OCI-LY7 (cell line): ENCODE measurements around the gene GATA3. TPM values are rescaled to one million over a fixed set of nuclear protein-coding genes. Genes with fewer than 3 reads are reported as not detected.

Source experiments
- BruUV-seq: library from RNA; stranded (reverse); fragments of 400-500 nt; replicated peaks from 2 replicates; lab custom pipeline; 2021; lab: Mats Ljungman, UMichigan
- CTCF ChIA-PET: fragments of 300-600 bp; sonication (Branson Sonifier 250); formaldehyde crosslinking; loops from one replicate; lab custom pipeline; 2022; ENCODE audit warnings: antibody characterized with exemption; ENCODE audit not compliant: unreplicated experiment; lab: Charles Lee
- POLR2A ChIA-PET: fragments of 300-600 bp; sonication (Branson Sonifier 250); formaldehyde crosslinking; loops from one replicate; lab custom pipeline; 2022; ENCODE audit warnings: antibody characterized with exemption; lab: Charles Lee
- DNase-seq: peaks from one replicate; pipeline ENCODE4 v3.0.0-alpha.2; 2015; ENCODE audit warnings: low spot score
- H2AFZ ChIP-seq: fragments of 200-600 bp; sonication (generic), shearing (Covaris generic); 2 replicates; pipeline ENCODE4 v1.6.1; 2014; ENCODE audit warnings: mild to moderate bottlenecking, antibody characterized with exemption, low read length, moderate library complexity
- H3K27ac ChIP-seq: fragments of 200-600 bp; sonication (generic); 2 replicates; pipeline ENCODE4 v1.5.1; 2014; ENCODE audit warnings: mixed run types, low read depth, mild to moderate bottlenecking, moderate library complexity, low read length, inconsistent platforms; ENCODE audit not compliant: poor library complexity, severe bottlenecking
- H3K36me3 ChIP-seq: fragments of 200-600 bp; sonication (generic); 2 replicates; pipeline ENCODE4 v1.6.1; 2014; ENCODE audit warnings: mild to moderate bottlenecking, antibody characterized with exemption, low read length, moderate library complexity, mixed read lengths; ENCODE audit not compliant: insufficient read depth
- H3K4me1 ChIP-seq: fragments of 200-600 bp; sonication (generic); 2 replicates; pipeline ENCODE4 v1.5.1; 2014; ENCODE audit warnings: mild to moderate bottlenecking, low read length; ENCODE audit not compliant: insufficient read depth, poor library complexity, severe bottlenecking
- H3K4me2 ChIP-seq: fragments of 200-600 bp; sonication (generic); 2 replicates; pipeline ENCODE4 v1.6.1; 2014; ENCODE audit warnings: mild to moderate bottlenecking, low read length
- H3K4me3 ChIP-seq: fragments of 200-600 bp; sonication (generic); 2 replicates; pipeline ENCODE4 v1.5.1; 2014; ENCODE audit warnings: mild to moderate bottlenecking, low read depth, low read length; ENCODE audit not compliant: poor library complexity, severe bottlenecking
- H3K79me2 ChIP-seq: fragments of 200-600 bp; sonication (generic); 2 replicates; pipeline ENCODE4 v1.6.1; 2016; ENCODE audit warnings: low read depth, mild to moderate bottlenecking, low read length, moderate library complexity, mixed read lengths; ENCODE audit not compliant: insufficient read depth
- H3K9me2 ChIP-seq: fragments of 200-600 bp; sonication (generic); 2 replicates; pipeline ENCODE4 v1.6.1; 2016; ENCODE audit warnings: mild to moderate bottlenecking, low read length, mixed read lengths; ENCODE audit not compliant: insufficient read depth
- H3K9me3 ChIP-seq: fragments of 200-600 bp; sonication (generic); 2 replicates; pipeline ENCODE4 v1.6.1; 2014; ENCODE audit warnings: mild to moderate bottlenecking, mixed run types, low read length, mixed read lengths
- H4K20me1 ChIP-seq: fragments of 200-600 bp; sonication (generic); 2 replicates; pipeline ENCODE4 v1.6.1; 2014; ENCODE audit warnings: mild to moderate bottlenecking, antibody characterized with exemption, low read length, moderate library complexity, mixed read lengths; ENCODE audit not compliant: insufficient read depth
- CTCF ChIP-seq: fragments of 200-600 bp; sonication (generic); conservative IDR thresholded peaks from 2 replicates; pipeline ENCODE4 v1.5.1; 2014; ENCODE audit warnings: mild to moderate bottlenecking, antibody characterized with exemption, low read length, moderate library complexity, mixed read lengths
- EZH2phosphoT487 ChIP-seq: fragments of 200-600 bp; sonication (generic); IDR thresholded peaks from 2 replicates; pipeline ENCODE4 v1.6.1; 2018; ENCODE audit warnings: low read depth, borderline replicate concordance, mild to moderate bottlenecking, mixed run types, antibody characterized with exemption, low read length, moderate library complexity, mixed read lengths
- intact Hi-C: fragments of 100-400 bp; cut with micrococcal nuclease; formaldehyde crosslinking; loops from one replicate; pipeline ENCODE4 v1.10.0; 2022; ENCODE audit not compliant: unreplicated experiment
- total RNA-seq, 2 experiments: library from RNA; depleted of rRNA in 1 of 2; stranded (reverse); fragments of >200 nt in 1 of 2; shearing (Covaris generic) in 1 of 2; gene quantifications; 2 replicates each; pipeline ENCODE4 v1.2.3, GENCODE V29; 2014 to 2022

The GATA3 gene
- total RNA-seq, 2 experiments from 2014 or later = not detected

- intact Hi-C loops = no loop called here
These were observed 17.8 kb upstream of the GATA3 start for GRCh38 chr10:8036506-8037198.

GRCh38 chr10:8037199-8037801, 17.2 kb upstream of the GATA3 start:
- POLR2A ChIA-PET = interaction anchor here (0.6 kb wide), 1 partner anchor 274 kb away, joined by 3 read pairs; no protein-coding TSS in a partner anchor
- BruUV-seq = no TSS peak

More at GRCh38 chr10:8036506-8037198, 17.8 kb upstream of the GATA3 start:
- Histone ChIP-seq H3K4me1 (no peaks in the 10 kb centered on the region), H4K20me1 (no peaks in the 10 kb centered on the region), H3K27ac (no peak overlapping the region), H3K4me3 (no peak overlapping the region), H3K9me2 (no peaks in the 10 kb centered on the region), H3K9me3 (no peaks in the 10 kb centered on the region), H3K4me2 (no peak overlapping the region), H3K36me3 (no peaks in the 10 kb centered on the region), H3K79me2 (no peaks in the 10 kb centered on the region), H2AFZ (no peak overlapping the region)
- BruUV-seq = no TSS peak
- no peak for DNase-seq
- POLR2A ChIA-PET = interaction anchor here (0.6 kb wide), 1 partner anchor 275 kb away, joined by 3 read pairs; no protein-coding TSS in a partner anchor
- TF ChIP-seq EZH2phosphoT487 (no peak), CTCF (no peak)
- CTCF ChIA-PET = no interaction called here

More at GRCh38 chr10:8037199-8037801, 17.2 kb upstream of the GATA3 start:
- Histone ChIP-seq H3K36me3 (no peaks in the 10 kb centered on the region), H3K79me2 (no peaks in the 10 kb centered on the region), H2AFZ (no peak overlapping the region), H3K4me1 (no peaks in the 10 kb centered on the region), H3K9me2 (no peaks in the 10 kb centered on the region), H3K27ac (no peak overlapping the region), H4K20me1 (no peaks in the 10 kb centered on the region), H3K4me2 (no peak overlapping the region), H3K9me3 (no peaks in the 10 kb centered on the region), H3K4me3 (no peak overlapping the region)
- no peak for DNase-seq
- no peak for TF ChIP-seq CTCF
- CTCF ChIA-PET = no interaction called here
- intact Hi-C loops = no loop called here
